C1 segment of cervical spinal cord (tissue), 14 donors: ENCODE data around the gene UNC5CL.
"Not testable (repeated sequence)": the region's sequence is repeated elsewhere in the genome, so short reads cannot be mapped to it uniquely, and the experiment has no call there.

Experiments used
- DNase-seq, 14 donors: peaks; one replicate each; lab custom pipeline; 2025; lab: John Stamatoyannopoulos, UW

The UNC5CL gene

DNA sequence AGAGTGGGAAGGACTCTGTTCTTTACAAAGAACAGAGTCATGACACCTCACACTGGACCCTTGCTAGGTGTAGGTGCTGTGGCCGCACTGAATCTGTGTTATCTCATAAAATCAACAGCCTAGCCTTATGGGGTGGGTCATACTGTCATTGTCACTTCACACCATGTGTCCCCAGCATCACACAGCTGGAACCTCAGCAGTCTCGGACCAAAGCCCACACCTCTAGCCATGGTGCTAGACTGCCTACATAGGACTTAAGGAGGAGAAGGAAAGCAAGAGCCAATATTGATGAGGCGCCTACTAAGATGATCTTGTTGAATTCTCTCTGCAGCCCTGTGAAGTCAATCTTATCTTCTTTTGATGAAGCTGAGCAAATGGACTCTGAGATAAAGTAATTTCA, 31.0 kb downstream of the UNC5CL start:
- no peak for DNase-seq

DNA sequence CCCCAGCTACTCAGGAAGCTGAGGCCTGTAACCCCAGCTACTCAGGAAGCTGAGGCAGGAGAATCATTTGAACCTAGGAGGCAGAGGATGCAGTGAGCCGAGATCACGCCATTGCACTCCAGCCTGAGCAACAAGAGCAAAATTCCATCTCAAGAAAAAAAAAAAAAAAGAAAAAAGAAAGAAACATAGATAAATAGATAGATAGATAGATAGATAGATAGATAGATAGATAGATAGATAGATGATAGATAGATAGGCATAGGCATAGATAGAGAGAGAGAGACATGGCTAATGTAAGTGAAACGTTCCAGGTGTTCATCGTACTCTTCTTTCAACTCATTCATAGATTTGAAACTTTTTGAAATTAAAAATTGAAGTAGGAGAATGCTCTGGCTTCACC, 32.0 kb downstream of the UNC5CL start:
- DNase-seq = not testable (repeated sequence)

DNA sequence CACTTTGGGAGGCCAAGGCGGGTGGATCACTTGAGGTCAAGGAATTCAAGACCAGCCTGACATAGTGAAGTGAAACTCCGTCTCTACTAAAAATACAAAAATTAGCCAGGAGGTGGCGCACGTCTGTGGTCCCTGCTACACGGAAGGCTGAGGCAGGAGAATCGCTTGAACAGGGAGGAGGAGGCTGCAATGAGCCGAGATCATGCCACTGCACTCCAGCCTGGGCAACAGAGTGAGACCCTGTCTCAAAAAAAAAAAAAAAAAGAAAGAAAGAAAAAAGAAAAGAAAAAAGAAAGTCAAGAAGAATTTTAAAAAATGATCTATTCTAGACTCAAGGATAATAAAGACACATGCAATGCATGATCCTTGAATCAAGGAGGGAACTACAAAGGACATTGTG, 32.8 kb downstream of the UNC5CL start:
- DNase-seq = peak in 1 of 14 donors; percentile 5

DNA sequence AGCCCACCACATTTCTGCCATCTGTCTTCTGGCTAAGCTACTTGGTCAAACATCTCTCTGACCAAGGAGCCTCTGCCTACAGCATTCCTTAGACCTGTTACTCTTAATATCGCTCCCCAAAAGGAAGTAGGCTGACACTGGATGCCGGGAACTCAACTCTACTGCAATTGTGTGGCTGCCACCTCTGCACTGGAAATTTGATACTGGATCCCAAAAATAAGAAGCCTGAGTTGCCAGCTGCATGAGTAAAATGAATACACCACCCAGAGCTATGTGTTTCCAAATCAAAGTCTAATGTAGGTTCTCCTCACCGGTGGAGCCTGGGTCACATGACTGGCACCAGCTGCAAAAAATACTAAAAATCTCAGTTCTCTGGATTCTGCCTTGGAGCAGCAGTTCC, 36.9 kb downstream of the UNC5CL start:
- no peak for DNase-seq

DNA sequence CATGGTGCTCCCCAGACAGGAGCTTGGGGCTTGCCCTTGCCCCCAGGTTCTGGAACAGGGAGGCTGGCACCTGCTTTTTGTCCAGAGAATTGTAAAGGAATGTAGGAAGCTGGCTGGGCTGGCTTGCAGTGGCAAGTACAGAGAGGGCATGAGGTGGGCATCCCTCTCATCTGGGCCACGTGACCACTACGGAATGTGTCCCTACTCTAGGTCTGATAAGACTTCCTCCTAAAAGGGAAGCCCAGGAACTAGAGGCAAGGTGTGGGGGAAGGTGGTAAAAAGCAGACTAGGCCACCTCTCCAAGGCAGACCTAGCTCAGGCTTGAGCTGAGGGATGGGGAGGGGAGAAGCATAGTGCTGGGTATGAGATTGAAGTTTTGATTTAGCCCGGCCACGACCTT, 38.8 kb downstream of the UNC5CL start:
- DNase-seq = no peak

DNA sequence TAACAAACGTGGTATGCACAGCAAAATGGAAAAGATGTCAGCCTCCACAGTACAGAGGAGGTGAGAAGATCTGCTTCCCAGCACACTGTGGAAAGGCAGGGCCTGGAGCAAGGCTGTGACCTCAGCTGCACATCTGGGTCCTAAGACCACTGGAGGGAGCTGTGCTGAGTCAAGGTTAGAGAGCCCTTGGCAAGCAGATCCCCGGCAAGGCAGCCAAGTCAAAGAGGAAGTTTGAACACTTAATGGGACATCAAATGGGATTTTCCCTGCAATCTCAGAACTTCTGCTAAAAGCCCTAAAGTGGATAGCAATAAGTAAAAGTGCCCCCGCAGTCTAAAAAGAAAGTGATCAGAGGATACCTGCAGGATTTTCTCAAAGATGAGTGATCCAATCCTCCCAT, 39.5 kb downstream of the UNC5CL start:
- DNase-seq = peak in 2 of 14 donors; percentile 4 to 7

DNA sequence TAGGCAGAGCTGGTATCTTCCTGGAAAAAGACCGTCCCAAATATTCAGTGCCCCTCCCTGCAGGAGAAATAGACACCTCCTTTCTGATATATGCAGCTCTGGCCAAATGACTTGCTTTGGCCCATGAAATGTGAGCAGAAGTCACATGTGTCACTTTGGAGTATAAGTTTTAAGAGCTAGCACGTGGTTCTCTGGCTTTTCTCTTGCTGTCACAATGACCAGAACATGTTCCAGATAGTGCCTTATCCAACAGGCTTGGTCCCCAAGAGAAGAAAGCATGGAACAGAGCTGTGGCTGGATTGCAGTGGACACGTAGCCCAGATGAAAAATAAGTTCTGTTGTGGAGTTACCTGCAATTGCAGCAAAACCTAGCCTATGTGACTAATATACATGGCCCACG, 40.4 kb downstream of the UNC5CL start:
- no peak for DNase-seq

DNA sequence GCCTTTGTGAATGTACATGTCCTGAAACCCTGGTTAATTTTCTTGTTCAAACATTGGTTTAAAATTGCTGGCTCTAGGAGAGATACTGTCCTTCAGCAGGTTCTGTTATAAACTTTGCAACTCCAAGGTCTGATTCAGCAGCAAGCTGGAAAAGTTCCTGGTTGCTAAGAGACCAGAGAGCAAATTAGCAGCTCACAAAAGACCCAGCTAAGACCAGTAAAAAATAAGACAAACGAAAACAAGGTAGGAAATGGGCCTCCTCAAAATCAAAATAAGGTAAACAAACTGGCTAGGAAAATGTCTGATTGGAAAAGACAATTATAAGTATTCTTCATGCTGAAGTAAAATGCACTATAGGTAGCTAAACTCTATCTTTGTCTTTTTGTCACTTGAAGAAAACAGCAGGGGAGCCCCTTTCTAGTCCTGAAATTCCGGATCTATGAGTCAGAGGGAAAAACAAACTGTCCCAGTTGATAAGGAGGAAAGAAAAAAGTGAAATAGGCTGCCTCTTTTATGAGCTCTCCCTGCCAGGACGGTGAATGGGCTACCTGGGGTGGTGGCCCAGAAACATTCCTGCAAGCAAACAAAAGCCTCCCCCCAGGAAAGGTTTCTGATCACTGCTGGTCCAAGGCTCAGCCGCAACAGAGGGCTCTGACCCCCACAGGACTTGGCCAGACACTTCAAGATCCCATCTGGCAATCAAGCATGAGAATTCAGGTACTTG, 41.6 kb downstream of the UNC5CL start:
- DNase-seq = no peak

DNA sequence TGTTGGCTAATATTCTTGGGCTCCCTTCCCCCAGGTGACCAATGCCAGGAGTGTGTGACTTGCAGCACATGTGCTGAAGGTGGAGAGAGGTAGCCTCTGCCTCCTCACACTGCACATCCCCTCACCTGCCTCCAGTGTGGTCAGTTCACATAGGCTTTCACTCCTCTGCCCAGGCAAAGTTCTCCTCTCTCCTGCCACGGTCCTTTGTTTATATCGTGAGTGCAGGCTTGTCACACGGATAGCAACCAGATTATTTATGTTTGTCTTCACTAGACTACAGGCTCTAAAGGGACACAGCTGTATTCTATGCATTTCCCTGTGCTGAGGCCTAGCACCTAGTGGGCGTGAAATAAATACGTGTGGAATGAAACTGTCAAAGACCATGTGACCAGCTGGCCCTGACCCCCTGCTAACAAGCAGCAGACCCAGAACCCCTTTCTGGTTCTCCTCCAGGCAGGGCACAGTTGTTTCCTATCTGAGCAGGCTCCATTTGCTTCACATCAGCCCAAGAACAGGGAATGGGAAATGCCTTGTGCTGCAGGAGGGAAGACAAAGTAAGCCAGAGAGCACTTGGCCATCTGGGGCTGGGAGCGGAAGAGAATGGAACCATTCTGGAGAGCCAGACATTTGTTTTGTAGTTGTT, 42.3 kb downstream of the UNC5CL start:
- DNase-seq = peak in 1 of 14 donors; percentile 18

DNA sequence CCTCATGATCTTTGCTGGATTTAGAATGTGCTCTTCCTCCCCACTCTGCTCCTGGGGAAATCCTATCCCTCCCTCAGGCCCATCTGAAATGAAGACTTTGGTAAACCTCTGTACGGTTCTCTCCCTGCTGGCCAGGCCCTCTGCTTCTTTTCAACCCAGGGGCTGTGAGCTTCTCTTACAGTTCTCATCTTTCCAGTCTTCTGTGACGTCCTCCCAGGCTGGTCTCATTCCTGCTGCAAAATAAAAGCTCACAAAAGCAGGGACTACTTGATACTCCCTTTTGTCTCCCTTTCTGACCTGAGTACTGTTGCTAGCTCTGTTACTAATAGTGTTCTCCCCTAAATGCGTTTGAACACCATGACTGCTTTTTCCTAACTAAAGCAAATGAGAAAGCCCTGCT, 46.3 kb downstream of the UNC5CL start:
- DNase-seq = no peak

DNA sequence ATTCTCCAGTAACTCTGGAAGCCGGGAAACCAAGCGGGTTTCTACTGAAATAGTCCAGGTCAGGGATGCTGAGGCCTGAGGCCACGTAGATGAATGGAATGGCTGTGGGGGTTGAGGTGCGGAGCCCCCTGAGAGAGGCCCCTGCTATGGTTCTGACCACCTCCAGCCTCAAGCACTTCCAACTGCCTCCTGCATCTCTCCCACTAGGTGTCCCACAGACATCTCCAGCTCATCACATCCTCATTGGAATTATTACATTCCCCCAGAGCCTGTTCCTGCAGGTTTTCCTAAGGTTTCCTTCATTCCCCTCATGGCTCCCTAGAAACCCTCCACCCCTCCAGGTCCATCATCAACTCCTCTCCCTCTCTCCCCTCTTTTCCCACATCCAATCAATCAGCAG, 48.7 kb downstream of the UNC5CL start:
- no peak for DNase-seq

DNA sequence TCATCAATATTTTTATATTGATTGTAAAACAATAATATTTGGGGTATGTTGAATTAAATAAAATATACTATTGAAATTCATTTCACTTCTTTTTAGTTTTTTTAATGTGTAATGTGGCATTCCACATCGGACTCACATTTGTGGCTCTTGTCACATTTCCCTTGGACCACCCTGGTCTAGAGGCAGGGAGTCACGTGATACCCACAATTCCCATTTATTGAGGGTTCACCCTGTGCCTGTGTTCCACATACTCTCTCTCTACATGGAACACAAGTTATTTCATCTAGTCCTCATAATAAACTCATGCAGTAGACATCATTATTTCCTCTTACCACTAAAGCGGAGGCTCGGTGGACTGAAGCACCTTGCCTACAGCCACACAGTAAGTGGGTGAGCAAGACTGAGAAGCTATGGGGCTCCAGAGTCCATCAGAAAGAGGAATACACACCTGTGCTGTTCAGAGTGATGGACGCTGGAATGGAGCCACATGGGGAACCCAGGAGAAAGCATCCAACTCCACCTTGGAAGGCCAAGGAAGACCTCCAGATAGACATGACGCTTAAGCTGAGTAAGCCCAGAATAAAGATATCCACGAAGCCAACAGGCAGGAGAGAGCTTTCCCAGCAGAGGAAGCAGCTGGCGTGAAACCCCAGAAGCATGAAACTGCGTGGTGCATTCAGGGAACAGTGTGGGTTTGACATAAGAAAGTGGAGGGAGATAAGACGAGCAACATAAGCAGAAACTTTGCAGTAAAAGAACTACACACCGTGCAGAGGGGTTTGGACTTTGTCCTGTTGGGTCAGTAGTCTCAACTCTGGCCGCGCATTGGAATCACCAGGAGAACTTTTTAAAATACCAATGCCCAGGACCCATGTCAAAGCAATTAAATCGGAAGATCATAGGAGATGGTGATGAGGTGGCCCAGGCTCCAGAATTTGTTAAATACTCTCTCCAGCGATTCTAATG, 49.5 kb downstream of the UNC5CL start:
- DNase-seq = no peak

DNA sequence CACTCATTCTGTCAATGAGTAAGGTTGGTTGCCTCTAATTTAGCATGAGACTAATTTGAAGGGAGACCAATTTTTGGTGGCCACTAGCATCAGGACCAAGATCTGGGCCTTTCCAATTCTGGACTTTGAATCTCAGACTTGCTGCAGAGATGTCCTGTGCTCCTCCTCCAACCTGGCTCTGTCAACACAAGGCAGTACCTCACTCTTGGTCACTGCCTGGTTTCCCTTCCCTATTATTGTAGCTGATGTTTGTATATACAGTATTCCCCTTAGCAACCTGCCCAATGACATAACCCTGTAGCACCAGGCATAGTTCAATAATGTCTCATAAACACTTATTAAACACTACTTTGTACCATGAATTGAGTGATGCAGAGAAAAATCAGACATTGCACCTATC, 50.4 kb downstream of the UNC5CL start:
- no peak for DNase-seq

DNA sequence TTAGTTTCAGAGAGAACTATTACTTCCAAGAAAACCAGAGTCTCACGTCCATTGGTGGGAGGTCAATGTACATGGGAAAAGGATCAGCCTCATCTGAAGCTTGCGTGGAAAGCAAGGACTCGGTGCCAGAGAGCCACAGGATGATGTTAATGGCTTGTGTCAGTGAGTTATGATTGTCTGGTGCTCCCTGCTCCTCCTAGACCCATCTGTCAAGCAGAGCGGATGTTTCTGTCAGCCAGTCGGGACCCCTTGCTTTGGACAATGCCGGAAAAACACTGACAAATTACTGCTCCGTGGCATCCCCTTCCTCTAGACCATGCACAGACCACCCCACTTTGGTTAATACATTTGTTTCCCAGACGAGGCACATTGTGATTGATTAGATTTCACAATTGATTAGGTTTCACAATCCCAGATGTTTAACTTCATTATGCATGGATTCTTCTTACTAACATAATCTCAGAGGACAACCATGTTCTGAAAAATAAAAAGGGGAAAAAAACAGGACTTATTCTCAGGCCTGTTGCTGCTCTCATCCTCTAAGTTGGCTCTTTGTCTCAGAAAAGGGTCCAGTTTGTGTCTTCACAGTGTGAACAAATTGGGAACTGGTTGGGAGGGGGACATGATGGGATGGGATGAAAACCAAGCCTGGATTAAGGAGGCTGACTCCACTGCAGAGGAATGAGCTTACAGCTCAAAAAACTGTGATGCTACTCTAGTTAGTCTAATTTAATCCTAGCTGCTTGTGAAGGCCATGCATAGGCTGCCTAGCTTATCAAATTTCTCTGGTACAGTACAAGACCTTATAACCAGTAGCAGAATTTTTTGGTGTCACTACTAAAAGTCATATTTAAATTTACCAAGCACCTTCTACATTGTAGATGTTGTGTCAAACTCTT, 51.9 kb downstream of the UNC5CL start:
- DNase-seq = no peak

DNA sequence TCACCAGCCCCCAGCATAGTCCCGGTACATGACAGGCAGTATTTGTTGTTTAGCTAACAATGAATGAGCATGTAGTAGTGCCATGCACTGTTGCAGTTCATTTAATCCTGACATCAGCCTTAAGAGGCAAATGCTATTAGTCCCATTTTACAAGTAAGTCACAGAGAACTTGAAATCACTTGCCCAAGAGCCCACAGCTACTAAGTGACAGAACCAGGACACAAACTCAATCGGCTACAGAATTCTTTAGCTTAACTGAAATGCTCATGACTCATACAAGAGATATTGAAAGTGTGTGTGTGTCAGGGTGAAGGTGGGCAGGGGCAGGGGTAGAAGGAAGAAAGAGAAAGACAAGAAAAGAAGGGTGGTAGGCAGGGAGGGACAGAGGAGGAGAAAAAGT, 52.7 kb downstream of the UNC5CL start:
- no peak for DNase-seq

DNA sequence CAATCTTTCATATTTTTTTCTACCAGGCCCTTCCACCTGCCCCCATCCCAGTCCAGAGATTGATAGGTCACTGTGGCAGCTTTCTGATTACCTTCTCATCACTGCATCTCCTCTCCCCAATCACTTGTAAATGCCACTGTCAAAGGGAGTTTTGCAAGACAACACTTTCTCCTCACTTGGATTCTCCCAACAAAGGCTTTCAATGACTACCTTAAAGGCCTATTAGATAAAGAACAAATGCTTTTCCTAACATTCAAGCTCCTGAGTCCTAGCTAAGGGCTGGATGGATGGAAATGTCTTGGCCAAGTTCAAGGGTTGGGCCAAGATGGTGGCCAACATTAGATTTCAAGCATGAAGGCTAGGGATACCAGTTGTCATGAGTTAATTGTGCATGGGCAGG, 55.3 kb downstream of the UNC5CL start:
- DNase-seq = no peak

DNA sequence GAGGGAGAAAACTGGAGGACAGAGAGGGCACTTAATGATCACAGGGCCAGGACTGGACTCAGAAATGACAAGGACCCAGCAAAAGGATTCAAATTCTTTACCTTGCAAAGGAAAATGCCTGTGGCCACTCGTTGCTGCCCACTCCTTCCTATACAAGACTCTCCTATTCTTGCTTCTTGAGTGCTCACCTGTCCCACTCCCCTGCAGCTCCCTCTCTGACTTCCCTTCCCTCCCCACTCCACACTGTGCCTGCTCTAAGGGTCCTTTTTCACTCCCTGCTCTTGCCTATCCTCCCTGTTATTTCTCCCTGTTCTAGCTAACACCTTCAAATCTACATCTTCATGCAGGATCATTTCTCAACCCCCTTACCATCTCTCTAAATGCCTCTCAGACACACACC, 56.1 kb downstream of the UNC5CL start:
- DNase-seq = no peak

DNA sequence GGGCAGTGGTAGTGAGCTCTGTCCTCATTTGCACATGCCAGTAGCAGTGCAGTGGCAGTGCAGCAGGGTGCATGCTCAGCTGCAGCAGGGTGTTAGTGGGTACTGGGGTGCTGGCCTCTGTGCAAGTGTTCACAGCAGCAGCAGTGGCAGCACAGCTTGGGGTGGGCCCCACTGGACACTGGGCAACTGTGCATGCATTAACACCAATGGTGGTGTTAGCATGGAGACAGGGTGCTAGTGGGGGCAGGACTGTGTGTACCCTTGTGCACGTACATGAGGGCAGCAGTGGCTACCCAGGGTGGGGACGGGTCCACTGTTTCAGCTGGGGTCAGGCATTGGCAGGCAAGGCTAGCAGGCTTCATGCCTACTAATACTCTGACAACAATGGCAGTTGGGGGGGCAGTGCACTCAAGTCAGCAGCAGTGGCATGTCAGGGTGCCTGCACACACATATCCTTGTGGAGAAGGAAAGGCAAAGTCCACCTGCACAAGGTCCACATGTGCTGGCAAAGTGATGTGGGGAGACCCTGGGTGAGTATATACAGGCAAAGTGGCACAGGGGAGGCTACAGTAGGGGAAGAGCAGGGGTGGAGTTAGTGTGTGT, 60.2 kb downstream of the UNC5CL start:
- no peak for DNase-seq

DNA sequence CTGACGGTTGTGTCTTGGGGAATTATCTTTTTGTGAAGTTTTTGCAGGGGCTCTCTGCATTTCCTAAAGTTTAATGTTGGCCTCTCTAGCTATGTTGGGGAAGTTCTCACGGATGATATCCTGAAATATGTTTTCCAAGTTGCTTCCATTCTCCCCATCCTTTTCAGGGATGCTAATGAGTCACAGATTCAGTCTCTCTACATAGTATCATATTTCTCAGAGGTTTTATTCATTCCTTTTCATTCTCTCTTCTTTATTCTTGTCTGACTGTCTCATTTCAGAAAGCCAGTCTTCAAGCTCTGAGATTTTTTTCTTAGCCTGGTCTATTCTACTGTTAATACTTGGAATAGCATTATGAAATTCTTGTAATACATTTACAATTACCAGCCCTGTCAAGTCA, 61.3 kb downstream of the UNC5CL start:
- no peak for DNase-seq

DNA sequence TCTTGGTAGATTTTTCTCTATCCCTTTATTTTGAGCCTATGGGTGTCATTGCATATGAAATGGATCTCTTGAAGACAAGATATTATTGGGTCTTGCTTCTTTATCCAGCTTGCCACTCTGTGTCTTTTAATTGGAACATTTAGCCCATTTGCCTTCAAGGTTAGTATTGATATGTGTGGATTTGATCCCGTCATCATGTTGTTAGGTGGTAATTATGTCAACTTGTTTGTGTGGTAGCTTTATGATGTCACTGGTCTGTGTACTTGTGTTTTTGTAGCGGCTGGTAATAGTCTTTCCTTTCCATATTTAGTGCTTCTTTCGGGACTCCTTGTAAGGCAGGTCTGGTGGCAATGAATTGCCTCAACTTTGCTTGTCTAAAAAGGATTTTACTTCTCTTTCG, 61.9 kb downstream of the UNC5CL start:
- no peak for DNase-seq
